Cardiac fibroblast (primary cell): ENCODE results near the gene PHACTR3.

ENCODE experiments used
- DNase-seq, 2 donors: peaks; one replicate each; pipeline versions ENCODE4 v3.0.0 to v3.0.0-alpha.2; 2010; ENCODE audit warnings: low read depth in 2 of 2
- H3K4me3 ChIP-seq, 2 donors: replicated peaks in 1 of 2; 1 replicate in 1 of 2; 2 replicates in 1 of 2; pipeline ENCODE4 v1.5.1; 2011; ENCODE audit warnings: low read depth in 2 of 2, low read length in 2 of 2, mild to moderate bottlenecking in 2 of 2, moderate library complexity in 1 of 2
- CTCF ChIP-seq: IDR thresholded peaks from one replicate; pipeline ENCODE4 v1.5.1; 2011; ENCODE audit warnings: low read depth, mild to moderate bottlenecking, low read length, inconsistent platforms

Gene PHACTR3

GRCh38 chr20:59656417-59656816 lies 52.1 kb downstream of the PHACTR3 start:
- no peak overlapping the region for H3K4me3 ChIP-seq
- no peak for TF ChIP-seq CTCF
- DNase-seq, result no peak

GRCh38 chr20:59657459-59658046 lies 53.2 kb downstream of the PHACTR3 start:
- no peak for DNase-seq
- H3K4me3 ChIP-seq, result no peak overlapping the region
- TF ChIP-seq CTCF, result no peak

- no peak overlapping the region for H3K4me3 ChIP-seq
- no peak for TF ChIP-seq CTCF
Measured at GRCh38 chr20:59660471-59660870, 56.1 kb downstream of the PHACTR3 start.

GRCh38 chr20:59661153-59661552 lies 56.8 kb downstream of the PHACTR3 start:
- TF ChIP-seq CTCF, result no peak
- no peak for DNase-seq
- H3K4me3 ChIP-seq, result no peak overlapping the region

More at GRCh38 chr20:59660471-59660870, 56.1 kb downstream of the PHACTR3 start:
- no peak for DNase-seq

GRCh38 chr20:59661621-59662020 lies 57.3 kb downstream of the PHACTR3 start:
- DNase-seq, result no peak
- no peak for TF ChIP-seq CTCF
- no peak overlapping the region for H3K4me3 ChIP-seq

GRCh38 chr20:59662161-59662560 lies 57.8 kb downstream of the PHACTR3 start:
- TF ChIP-seq CTCF, result no peak
- no peak overlapping the region for H3K4me3 ChIP-seq
- DNase-seq, result no peak

- H3K4me3 ChIP-seq, result no peak overlapping the region
- no peak for DNase-seq
- TF ChIP-seq CTCF, result no peak
Measured at GRCh38 chr20:59662856-59663512, 58.6 kb downstream of the PHACTR3 start.
